ENCODE measurements around the gene C22orf15. TPM values are rescaled to one million over a fixed set of nuclear protein-coding genes. Genes with fewer than 3 reads are reported as not detected.
A peak's percentile ranks its signal among the peaks of the same experiment; 100 is the strongest.
"Not testable (repeated sequence)": the region's sequence is repeated elsewhere in the genome, so short reads cannot be mapped to it uniquely, and the experiment has no call there.

Gene C22orf15
- 0.42 and 1.4 TPM in 2 replicates for total RNA-seq

- no peak for DNase-seq (ENCODE audit: low read depth, low spot score)
Measured at GRCh38 chr22:23762842-23763578, at the start of gene C22orf15. TSS of gene C22orf15 (plus strand) at chr22:23762990. CDS start at chr22:23763307, 317 bp downstream.

GRCh38 chr22:23713696-23714595 lies 48.8 kb upstream of the C22orf15 start:
- no peak for DNase-seq (ENCODE audit: low read depth, low spot score)

- no peak for DNase-seq (ENCODE audit: low read depth, low spot score)
Measured at GRCh38 chr22:23714596-23715578, 47.9 kb upstream of the C22orf15 start.

- no peak for DNase-seq (ENCODE audit: low read depth, low spot score)
Measured at GRCh38 chr22:23715806-23716375, 46.9 kb upstream of the C22orf15 start.

GRCh38 chr22:23716811-23717801 lies 45.7 kb upstream of the C22orf15 start:
- DNase-seq (ENCODE audit: low read depth, low spot score) = peak; percentile 67

GRCh38 chr22:23718371-23719165 lies 44.2 kb upstream of the C22orf15 start:
- no peak for DNase-seq (ENCODE audit: low read depth, low spot score)

- DNase-seq (ENCODE audit: low read depth, low spot score) = no peak
Measured at GRCh38 chr22:23720855-23721254, 41.9 kb upstream of the C22orf15 start.

GRCh38 chr22:23722160-23722559 lies 40.6 kb upstream of the C22orf15 start:
- no peak for DNase-seq (ENCODE audit: low read depth, low spot score)

- DNase-seq (ENCODE audit: low read depth, low spot score) = no peak
Measured at GRCh38 chr22:23722724-23723123, 40.1 kb upstream of the C22orf15 start.

GRCh38 chr22:23728108-23728507 lies 34.7 kb upstream of the C22orf15 start:
- DNase-seq (ENCODE audit: low read depth, low spot score) = not testable (repeated sequence)

- DNase-seq (ENCODE audit: low read depth, low spot score) = no peak
Measured at GRCh38 chr22:23737696-23738095, 25.1 kb upstream of the C22orf15 start.

GRCh38 chr22:23742505-23743264 lies 20.1 kb upstream of the C22orf15 start:
- no peak for DNase-seq (ENCODE audit: low read depth, low spot score)

GRCh38 chr22:23743303-23743705 lies 19.5 kb upstream of the C22orf15 start:
- DNase-seq (ENCODE audit: low read depth, low spot score) = no peak

GRCh38 chr22:23744001-23744400 lies 18.8 kb upstream of the C22orf15 start:
- no peak for DNase-seq (ENCODE audit: low read depth, low spot score)

- no peak for DNase-seq (ENCODE audit: low read depth, low spot score)
Measured at GRCh38 chr22:23744485-23744884, 18.3 kb upstream of the C22orf15 start.

- no peak for DNase-seq (ENCODE audit: low read depth, low spot score)
Measured at GRCh38 chr22:23745791-23746190, 17.0 kb upstream of the C22orf15 start.

- no peak for DNase-seq (ENCODE audit: low read depth, low spot score)
Measured at GRCh38 chr22:23749841-23750301, 12.9 kb upstream of the C22orf15 start.

GRCh38 chr22:23750367-23750713 lies 12.4 kb upstream of the C22orf15 start:
- no peak for DNase-seq (ENCODE audit: low read depth, low spot score)
